ENCODE results near the gene SRSF7.

The SRSF7 gene

DNA sequence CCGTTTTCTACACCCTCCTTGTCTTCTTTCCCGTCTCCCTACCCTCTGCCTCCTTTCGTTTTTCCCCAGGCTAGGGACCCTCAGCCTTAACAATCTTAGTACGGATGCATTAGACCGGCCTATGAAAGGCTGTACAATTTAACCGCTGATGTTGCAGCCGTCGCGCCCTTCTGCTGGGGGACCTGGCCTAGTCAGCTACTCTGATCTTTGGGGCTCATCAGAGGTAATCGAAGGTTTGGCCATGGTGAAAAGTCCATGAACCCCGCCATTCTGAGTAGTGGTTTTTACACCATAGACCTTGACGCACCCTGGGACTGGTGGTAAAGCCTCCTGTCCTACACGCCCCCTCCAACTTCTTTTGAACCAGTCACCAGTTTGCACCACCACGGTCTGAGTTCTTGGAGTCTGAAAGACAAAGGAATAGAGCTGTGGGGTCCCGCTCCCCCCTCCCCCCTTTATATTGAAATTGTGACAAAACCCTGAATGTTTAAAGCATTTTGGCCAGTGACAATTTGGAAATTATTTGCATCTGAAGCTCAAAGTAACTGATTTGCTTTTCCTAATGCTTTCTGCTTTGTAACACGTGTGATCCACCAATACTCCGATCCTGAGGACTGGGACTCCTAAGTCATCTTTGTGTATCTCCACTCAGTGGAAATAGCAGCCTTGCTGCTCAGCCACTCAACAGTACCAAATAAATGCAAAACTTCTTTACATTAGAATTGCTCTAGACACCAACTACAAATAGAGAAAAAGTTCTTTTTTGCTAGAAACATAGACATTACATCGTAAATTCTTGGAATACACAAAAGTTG is 642 bp upstream of the SRSF7 start:
- no peak for DNase-seq

DNA sequence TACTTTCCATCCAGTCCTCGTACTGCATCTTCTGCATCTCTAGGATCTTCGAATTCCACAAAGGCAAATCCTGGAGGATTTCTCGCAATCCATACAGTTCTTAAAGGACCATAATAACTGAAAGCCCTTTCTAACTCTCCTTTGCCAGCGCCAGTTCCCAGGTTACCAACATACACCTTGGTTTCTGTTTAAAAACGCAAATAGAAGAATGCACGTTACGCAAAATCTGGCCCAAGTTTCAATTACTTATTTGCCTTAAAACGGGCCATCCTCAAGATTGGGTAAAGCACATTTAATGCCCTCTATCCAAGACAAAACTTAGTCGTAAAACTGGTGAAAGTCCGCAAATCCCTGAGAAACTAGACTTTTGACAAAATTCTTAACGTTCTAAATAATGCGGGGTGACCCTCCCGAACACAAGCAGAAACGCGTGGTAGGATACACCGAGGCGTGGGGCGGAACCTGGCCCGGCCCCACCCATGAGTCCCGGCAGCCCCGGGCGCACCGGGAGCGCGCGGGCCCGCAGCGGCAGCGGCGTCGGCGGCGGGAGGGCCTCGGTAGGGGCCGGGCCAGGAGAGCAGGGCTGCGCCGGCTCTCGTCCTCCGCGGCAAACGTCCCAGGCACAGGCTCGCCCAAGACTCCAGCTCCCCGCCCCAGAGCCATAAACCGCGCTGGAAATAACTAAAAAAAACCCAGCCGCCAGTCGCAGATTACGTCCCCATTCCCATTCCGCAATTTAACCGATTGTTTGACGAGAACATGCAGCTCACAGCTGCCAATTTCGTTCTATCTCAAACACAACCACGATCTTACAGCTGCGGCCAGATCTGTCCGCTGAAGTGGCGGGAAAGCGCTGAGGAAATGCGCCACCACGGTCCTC is 910 bp downstream of the SRSF7 start:
- peak; percentile 22 for DNase-seq

DNA sequence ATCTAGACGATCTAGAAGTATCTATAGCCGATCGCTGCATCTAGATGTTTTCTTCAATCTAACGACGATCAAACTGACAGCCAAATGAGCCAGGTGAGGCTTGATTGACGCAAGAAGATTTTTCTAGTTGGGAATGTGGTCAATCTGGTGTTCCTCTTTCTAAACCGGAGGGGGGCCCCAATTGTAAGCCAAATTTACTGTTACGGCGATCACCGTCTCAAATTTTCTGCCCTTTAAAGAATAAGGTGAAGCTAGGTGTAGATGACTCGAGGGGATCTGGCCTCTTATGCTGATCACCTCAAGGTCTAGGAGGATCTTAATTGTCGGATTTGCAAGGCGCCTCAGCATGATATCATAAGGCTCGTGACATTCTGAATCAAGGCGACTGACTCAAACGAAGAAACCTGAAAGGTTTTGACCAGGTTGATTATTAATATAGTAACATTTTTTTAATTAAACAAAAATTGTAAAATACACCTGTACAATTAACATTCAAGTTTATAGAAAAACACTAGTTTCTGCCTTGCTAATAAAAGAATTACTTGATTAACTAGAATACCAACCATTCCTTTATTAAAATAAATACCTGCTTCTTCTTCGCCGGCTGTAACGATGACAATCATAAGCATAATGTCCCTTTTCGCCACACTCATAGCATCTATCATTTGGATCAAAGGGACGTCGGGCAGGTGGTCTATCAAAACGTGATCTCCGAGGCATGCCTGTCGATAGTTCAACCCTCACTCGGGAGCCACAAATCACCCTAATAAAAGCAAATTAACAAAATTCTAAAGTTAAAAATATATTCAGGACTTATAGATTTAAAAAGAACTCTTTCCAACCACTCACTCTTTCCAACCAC is 2.0 kb downstream of the SRSF7 start:
- no peak for DNase-seq

DNA sequence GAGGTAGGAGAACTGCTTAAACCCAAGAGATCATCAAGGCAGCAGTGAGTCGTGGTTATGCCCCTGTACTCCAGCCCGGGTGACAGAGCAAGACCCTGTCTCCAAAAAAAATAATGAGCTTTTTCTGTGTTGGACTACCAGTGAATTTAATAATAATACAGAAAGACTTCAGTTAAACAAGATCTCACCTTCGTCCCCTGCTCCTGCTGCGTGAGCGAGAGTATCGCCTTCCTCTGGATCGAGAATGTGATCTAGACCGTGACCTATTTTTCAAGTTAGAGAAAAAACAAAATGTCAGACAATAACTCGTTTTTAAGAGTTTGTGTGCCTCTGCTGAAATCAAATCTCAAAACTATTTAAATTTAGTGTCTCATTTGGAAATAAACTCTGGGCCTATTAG is 2.8 kb downstream of the SRSF7 start:
- DNase-seq, result no peak

DNA sequence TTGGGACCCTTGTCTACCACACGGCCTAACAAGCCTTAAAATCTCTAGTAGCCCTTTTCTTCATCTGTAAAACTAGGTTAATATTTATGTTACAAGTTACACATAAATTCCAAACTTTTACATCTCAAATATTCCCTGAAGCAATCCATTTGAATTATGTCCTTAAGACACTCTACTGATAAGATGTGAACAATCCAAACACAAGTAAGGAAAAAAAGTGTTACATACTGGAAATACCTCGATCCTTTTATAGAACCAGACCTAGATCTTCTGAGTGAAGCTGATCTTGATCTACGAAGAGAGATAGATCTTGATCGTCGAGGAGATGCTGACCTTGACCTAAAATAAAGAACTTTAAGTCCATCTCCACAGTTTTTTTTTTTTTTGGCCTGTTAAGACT is 3.3 kb downstream of the SRSF7 start:
- no peak for DNase-seq

DNA sequence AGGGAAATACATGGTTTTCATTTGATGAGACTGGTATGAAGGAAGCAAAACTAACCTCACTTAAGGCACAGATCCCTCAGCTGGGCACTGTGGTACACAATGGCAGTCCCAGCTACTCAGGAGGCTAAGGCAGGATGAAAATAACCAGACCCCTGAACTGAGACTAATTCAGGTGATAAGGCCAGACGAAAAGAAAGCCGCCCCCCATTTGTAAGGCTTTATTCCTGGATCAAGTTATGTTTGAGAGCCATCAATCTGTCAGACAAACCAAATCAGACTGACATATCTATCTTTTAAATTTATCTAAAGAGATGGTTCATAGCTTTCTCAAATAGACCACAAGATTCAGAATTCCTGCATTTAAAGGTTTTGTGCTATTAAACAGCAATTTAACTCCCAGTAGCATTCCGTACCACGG is 4.1 kb downstream of the SRSF7 start:
- DNase-seq, result no peak

DNA sequence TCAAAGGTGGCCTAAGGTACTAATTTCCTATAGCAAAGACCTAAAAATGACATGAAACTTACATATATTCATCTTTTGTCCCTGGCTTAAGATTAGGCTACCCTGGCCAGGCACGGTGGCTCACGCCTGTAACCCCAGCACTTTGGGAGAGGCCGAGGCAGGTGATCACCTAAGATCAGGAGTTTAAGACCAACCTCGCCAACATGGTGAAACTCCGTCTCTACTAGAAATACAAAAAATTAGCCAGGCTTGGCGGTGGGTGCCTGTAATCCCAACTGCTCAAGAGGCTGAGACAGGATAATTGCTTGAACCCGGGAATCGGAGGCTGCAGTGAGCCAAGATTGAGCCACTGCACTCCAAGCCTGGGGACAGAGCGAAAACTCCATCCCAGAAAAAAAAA is 5.9 kb downstream of the SRSF7 start:
- DNase-seq, result no peak

DNA sequence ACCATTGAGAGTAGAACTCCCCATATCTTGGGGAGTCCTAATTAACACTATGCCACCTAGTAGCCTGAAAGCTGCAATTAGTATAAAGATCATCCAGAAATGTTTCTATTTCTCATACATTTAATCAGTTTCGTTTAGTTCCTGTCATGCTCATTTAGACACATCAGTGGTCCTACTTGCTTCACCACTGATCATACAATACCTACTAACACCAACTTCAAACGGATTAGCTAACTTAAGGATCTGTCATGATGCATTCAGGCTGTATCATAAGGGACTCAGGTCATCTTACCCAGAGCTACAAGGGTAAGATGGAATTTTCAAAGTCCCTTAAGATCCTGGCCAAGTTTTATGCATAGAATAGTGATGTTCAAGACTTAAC is 6.8 kb downstream of the SRSF7 start:
- DNase-seq, result no peak

DNA sequence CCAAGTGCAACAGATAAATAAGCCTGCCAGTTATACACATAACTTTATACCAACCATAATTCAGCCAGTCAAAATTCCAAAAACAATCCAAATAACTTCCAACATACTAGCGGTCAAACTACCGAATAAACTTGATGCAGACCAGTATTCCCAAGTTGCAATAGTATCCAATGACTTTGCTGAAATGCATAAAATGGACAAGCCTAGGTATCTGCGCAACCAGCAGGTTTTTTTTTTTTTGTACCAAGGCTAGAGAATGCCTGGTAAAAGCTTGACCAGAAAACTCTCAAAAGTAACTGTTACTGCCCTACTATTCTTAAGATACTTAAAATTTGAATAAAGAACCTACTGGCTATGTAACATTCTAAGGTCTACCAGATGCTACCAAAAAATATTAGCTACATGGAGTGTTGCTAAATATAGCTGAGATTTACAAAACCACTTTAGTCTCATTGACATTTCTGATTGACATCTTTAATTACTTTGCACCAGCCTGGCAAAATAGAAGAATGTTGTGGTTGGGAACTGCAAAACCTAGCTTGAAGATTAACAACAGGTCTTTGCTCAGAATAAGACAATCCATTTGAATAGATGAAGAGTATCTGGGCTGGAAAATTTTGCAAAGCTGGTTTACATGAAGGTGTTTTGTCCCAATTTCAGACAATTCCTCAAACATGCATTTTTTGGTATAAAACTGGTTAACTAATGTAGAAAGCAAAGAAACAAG is 7.3 kb downstream of the SRSF7 start:
- DNase-seq, result no peak

DNA sequence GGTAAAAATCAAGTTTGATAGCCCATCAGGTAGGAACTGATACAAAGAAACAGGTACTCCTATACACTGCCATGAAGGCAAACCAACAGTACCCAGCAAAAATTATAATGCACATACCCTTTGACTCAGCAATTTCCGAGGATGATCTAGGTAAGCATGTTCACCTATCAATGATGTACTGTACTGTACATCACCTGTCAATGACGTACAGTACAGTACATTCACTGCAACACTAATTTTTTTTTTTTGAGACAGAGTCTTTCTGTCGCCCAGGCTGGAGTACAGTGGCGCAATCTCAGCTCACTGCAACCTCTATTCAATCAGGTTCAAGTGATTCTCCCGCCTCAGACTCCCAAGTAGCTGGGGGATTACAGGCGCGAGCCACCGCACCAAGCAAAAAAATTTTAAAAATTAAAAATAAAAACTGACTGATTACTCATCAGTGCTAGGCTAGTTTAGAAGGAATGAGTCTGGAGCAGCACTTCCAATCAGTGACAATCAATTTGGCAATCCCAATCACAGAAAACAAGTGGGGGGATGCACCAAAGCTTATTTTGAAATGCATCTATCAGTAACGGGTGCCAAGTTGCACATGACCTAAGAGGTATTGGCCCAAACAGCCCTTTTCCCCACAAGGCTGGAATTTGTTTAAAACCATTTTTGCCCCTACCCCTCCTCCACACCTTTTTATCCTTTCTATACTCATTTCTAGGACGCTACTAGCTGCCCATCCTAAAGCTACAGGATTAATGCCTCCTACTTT is 8.2 kb downstream of the SRSF7 start:
- no peak for DNase-seq

DNA sequence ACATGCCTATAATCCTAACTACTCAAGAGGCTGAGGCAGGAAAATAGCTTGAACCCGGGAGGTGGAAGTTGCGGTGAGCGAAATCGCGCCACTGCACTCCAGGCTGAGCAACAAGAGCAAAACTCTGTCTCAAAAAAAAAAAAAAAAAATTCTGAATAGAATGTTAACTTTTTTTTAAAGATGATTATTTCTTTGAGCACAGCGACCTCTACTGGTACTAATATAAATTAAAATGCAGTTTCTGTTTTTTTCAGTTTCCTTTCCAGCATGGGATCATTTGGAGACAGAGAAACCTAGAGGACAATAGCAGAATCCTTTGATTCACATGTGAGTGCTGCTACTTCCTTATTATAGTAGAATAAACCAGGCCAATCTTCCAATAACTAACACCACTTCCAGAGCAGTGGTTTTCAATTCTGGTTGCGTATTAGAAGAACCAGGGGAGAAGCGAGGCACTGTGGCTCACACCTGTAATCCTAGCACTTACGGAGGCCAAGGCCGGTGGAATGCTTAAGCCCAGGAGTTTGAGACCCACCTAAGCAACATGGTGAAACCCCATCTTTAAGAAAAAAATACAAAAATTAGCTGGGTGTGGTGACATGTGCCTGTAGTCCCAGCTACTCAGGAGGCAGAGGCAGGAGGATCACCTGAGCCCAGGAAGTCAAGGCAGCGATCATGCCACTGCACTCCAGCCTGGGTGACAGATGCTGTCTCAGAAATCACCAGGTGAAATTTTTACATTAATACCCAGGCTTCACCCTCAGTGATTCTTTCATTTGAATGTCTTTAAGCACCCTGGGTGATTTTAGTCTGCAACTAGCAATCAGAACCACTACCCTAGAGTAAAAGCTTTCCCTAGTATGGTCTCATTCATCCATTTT is 10.1 kb downstream of the SRSF7 start:
- DNase-seq, result peak; percentile 61

DNA sequence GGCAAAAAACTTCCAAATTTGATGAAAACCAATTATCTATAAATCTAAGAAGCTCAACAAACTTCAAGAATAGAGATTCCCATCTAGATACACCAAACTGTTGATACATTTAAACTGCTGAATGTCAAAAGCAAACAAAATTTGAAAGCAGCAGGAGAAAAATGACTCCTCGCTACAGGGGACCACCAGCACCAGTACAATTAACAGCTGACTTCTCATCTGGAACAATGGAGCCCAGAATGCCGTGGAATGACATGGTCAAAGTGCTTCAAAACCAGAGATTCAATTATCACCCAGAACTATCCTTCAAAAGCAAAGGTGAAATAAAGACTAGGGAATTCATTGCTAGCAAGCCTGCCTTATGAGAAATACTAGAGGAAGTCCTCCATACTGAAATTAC is 11.6 kb downstream of the SRSF7 start:
- DNase-seq, result no peak

DNA sequence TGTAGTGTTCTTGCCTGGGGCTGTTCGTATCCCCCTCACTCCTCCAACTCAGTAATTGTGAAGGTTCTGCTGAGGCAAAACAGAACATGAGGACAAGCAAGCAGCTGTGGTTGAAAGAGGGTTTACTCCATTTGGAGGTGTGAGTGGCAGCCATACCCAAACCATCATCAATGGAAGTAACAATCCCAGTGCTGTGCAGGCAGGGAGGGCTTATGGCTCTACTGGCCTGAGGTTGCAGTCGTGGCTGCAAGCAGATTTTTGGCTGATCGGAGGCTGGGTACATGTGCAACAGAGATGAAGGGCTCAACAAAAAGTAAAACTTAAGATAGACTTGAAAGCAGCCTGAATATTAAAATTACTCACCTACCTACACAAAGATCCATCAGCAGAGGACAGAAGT is 13.2 kb downstream of the SRSF7 start:
- no peak for DNase-seq

DNA sequence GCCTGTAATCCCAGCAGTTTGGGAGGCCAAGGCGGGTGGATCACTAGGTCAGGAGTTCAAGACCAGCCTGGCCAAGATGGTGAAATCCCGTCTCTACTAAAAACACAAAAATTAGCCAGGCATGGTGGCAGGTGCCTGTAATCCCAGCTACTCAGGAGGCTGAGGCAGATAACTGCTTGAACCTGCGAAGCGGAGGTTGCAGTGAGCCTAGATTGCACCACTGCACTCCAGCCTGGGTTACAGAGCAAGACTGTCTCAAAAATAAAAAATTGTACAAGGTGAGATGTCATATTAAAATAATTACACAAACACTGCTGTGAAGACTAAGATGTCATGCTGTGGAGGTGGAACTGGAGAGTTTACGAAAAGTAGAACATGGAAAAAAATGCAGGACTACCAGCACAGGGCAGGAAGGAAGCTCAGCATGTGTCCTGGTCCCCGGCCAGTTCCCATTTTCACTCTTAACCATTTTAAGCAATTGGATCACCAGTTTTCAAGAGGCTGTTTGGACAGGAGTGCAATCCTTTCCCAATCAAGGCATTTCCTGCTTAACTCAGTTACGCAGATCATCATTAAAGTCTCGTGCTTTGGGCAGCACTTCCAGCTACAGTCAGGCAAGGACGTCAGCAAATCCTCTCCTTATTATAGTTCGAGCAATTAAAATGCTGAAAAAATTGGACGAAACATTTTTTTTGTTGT is 14.0 kb downstream of the SRSF7 start:
- DNase-seq, result peak; percentile 63

DNA sequence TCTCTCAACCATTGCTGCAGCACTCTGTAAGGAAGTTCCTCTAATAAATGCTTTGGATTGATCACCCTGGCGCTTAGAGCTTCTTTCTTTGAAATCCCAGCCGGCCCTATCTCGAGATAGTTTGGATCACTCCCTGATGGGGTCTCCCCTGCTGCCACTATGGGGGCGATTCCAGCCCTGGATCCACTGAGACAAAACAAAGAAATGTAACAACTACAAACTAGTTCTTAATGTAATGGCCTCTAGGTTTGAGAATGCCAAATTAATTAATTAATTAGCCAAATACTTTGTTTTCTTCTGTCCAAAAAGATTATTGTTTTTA is 15.2 kb downstream of the SRSF7 start:
- DNase-seq, result no peak

DNA sequence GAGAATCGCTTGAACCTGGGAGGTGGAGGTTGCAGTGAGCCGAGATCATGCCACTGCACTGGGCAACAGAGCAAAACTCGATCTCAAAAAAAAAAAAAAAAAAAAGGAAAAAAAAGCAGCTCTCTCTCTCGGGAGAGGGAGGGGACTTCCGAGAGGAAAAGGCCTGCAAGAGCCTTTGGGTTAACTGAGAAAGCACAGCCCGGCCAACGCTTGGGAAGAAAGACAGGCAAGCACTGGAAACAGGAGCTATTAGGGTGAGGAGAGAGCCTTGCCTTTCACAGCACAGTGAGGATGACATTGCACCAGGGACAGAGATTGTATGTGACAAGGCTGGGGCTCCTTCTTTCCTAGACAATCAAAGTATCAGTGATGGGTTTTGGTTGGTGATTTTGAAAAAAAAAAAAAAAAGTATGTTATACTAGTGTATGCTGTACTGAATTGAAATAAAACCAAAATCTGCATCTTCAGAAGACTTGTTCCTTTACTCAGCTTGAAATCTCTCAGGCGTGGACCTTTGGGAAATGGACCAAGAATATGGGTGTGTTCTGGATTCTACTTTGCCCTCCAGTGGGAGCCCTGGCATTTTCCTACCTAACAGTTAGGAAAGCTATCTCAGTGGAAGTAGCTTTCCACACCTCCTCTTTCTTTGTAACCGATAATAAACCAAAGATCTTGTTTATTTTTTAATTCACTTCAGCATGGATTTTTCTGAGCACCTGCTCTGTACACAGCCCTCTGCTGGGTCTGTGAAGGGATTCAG is 16.7 kb downstream of the SRSF7 start:
- DNase-seq, result no peak

DNA sequence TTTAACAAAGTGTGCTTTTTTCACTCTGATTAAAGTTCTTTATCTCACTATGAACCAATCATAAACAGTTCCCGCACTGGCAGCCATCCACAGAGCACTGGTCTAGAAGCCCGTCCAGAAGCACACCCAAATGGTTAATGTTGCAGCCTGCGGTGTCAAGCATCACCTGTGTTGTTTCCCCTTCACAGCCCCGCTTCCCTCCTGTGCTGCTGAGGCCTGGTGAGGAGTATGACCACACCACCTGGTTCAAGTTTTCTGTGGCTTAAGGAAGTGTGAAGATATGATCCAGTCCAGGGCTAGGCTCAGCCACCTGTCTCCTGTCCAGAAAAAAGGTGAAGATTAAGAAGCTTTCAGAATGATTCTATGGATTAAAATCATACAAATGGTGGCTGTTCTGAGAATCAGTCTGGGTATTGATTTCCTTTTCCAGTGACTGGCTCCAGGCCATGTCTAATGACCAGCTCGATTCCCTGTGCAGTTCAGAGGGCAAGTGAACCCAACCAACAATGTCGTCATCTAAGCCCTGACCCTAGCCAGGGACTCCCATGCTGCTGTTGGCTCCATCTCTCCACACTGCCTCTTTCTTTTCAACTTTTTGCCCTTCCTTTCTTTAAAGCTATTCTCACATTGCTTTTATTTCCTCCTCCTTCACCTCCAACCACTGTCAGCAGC is 17.7 kb downstream of the SRSF7 start:
- no peak for DNase-seq

DNA sequence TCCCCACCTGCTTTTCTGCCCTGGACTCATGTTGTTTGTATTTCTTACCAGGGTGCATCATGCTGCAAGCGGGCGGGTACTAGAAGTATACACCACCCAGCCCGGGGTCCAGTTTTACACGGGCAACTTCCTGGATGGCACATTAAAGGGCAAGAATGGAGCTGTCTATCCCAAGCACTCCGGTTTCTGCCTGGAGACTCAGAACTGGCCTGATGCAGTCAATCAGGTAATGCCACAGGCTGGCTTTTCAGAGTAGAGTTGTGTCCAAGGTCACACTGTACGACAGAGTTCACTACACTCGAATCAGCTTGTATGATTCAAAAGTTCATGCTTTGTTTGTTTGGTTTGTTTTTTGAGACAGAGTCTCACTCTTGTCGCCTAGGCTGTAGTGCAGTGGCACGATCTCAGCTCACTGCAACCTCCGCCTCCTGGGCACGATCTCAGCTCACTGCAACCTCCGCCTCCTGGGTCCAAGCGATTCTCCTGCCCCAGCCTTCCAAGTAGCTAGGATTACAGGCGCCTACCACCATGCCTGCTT is 19.4 kb downstream of the SRSF7 start:
- no peak for DNase-seq

DNA sequence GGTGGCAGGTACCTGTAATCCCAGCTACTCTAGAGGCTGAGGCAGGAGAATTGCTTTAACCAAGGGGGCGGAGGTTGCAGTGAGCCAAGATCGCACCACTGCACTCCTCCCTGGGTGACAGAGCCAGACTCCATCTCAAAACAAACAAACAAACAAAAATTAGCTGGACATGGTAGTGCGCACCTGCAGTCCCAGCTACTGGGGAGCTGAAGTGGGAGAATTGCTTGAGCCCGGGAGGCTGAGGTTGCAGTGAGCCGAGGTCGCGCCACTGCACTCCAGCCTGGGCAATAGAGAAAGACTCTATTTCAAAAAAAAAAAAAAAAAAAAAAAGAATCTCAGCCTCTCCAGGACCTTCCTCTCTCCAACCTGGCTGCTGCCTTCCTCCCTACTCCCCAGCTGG is 20.1 kb downstream of the SRSF7 start:
- no peak for DNase-seq

All from fibroblast of skin of right quadriceps (primary cell).